Activated naive CD4-positive, alpha-beta T cell treated with Interleukin-2 at 50 U/mL for 16 hours (primary cell): ENCODE measurements around the gene OLFM2.
"Not testable (repeated sequence)": the region's sequence is repeated elsewhere in the genome, so short reads cannot be mapped to it uniquely, and the experiment has no call there.

Experiments used
- DNase-seq: peaks from one replicate; pipeline ENCODE4 v3.0.0-alpha.2; 2020

The OLFM2 gene

GRCh38 chr19:9941231-9941630, 4.9 kb upstream of the OLFM2 start:
- DNase-seq = no peak

GRCh38 chr19:9940778-9941177, 4.5 kb upstream of the OLFM2 start:
- no peak for DNase-seq

GRCh38 chr19:9939301-9939913, 3.1 kb upstream of the OLFM2 start:
- DNase-seq = no peak

- no peak for DNase-seq
These were observed 691 bp upstream of the OLFM2 start for GRCh38 chr19:9937001-9937411.

- DNase-seq = no peak
These were observed 599 bp downstream of the OLFM2 start for GRCh38 chr19:9935506-9936325.

GRCh38 chr19:9934132-9934950, 2.0 kb downstream of the OLFM2 start:
- DNase-seq = peak; percentile 83

- no peak for DNase-seq
These were observed 3.5 kb downstream of the OLFM2 start for GRCh38 chr19:9932835-9933234.

- DNase-seq = no peak
These were observed 4.7 kb downstream of the OLFM2 start for GRCh38 chr19:9931629-9932028.

- DNase-seq = no peak
These were observed 12.9 kb downstream of the OLFM2 start for GRCh38 chr19:9923440-9923839.

GRCh38 chr19:9922782-9923379, 13.4 kb downstream of the OLFM2 start:
- DNase-seq = not testable (repeated sequence)

- no peak for DNase-seq
These were observed 19.0 kb downstream of the OLFM2 start for GRCh38 chr19:9917321-9917720.

GRCh38 chr19:9916719-9917118, 19.6 kb downstream of the OLFM2 start:
- no peak for DNase-seq

GRCh38 chr19:9914315-9915207, 21.8 kb downstream of the OLFM2 start:
- peak; percentile 85 for DNase-seq

GRCh38 chr19:9914001-9914314, 22.4 kb downstream of the OLFM2 start:
- DNase-seq = no peak

GRCh38 chr19:9913237-9914000, 22.9 kb downstream of the OLFM2 start:
- no peak for DNase-seq

- no peak for DNase-seq
These were observed 23.6 kb downstream of the OLFM2 start for GRCh38 chr19:9912551-9913236.

GRCh38 chr19:9911524-9912185, 24.7 kb downstream of the OLFM2 start:
- no peak for DNase-seq

GRCh38 chr19:9910625-9911024, 25.7 kb downstream of the OLFM2 start:
- DNase-seq = no peak

- DNase-seq = no peak
These were observed 27.1 kb downstream of the OLFM2 start for GRCh38 chr19:9909251-9909650.

GRCh38 chr19:9906475-9907087, 29.7 kb downstream of the OLFM2 start:
- no peak for DNase-seq
